Upper lobe of left lung (tissue), 4 donors: ENCODE results near the gene ZNF507.

Experiments
- EP300 ChIP-seq, 4 donors: sonication (generic); formaldehyde crosslinking; IDR thresholded peaks; one replicate each; pipeline ENCODE4 v1.5.1; 2017; ENCODE audit warnings: antibody characterized with exemption in 4 of 4, control low read depth in 2 of 4
- POLR2AphosphoS5 ChIP-seq, 2 donors: sonication (generic); formaldehyde crosslinking; IDR thresholded peaks; one replicate each; pipeline ENCODE4 v1.5.1; 2017; ENCODE audit warnings: antibody characterized with exemption in 2 of 2
- TF ChIP-seq, protein P1 (sequence below), 6 experiments: fragments of 450-650 bp in 4 of 6; fragments of 200-600 bp in 2 of 6; sonication (generic) in 2 of 6; IDR thresholded peaks; one replicate each; pipeline ENCODE4 v1.5.1; 2016 to 2019; ENCODE audit warnings: antibody characterized with exemption in 6 of 6

DNA sequence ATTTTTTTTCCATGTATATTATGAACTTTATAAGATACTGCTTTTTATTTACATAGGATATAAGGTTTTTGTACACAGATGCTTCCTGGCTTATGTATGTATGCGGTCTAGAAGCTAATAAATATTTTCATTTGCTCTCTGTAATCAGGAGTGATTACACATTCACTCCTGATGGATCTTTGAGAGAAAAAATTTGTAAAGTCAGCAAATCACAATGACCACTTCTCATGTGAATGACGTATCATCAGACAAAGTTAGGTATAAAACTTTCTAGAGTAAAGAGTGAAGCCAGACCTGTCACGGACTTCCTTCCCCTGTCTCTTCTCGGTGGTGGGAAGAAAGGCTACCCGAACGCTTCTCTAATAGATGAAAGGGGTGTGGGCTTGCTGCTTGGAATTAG lies 91.3 kb downstream of the ZNF507 start:
- TF ChIP-seq EP300 (IDR thresholded peaks at IDR 0.05) (no peak), POLR2AphosphoS5 (IDR thresholded peaks at IDR 0.05) (no peak)
- TF ChIP-seq, protein P1, sequence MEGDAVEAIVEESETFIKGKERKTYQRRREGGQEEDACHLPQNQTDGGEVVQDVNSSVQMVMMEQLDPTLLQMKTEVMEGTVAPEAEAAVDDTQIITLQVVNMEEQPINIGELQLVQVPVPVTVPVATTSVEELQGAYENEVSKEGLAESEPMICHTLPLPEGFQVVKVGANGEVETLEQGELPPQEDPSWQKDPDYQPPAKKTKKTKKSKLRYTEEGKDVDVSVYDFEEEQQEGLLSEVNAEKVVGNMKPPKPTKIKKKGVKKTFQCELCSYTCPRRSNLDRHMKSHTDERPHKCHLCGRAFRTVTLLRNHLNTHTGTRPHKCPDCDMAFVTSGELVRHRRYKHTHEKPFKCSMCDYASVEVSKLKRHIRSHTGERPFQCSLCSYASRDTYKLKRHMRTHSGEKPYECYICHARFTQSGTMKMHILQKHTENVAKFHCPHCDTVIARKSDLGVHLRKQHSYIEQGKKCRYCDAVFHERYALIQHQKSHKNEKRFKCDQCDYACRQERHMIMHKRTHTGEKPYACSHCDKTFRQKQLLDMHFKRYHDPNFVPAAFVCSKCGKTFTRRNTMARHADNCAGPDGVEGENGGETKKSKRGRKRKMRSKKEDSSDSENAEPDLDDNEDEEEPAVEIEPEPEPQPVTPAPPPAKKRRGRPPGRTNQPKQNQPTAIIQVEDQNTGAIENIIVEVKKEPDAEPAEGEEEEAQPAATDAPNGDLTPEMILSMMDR (IDR thresholded peaks at IDR 0.05): no peak
